IPS DF 6.9 (cell line): ENCODE results near the gene AIFM1.
"Not testable (repeated sequence)": the region's sequence is repeated elsewhere in the genome, so short reads cannot be mapped to it uniquely, and the experiment has no call there.

ENCODE experiments used
- DNase-seq: peaks from one replicate; pipeline ENCODE4 v3.0.0-alpha.2; 2013; ENCODE audit warnings: low read depth, low spot score
- H3K27ac ChIP-seq: one replicate; pipeline ENCODE4 v1.5.1; 2013; ENCODE audit warnings: low read length, control low read depth
- H3K27me3 ChIP-seq: 2 replicates; pipeline ENCODE4 v1.6.1; 2013; ENCODE audit warnings: mild to moderate bottlenecking, low read length; ENCODE audit not compliant: control insufficient read depth, insufficient read depth
- H3K36me3 ChIP-seq: 2 replicates; pipeline ENCODE4 v1.6.1; 2013; ENCODE audit warnings: low read length; ENCODE audit not compliant: control insufficient read depth, insufficient read depth
- H3K4me1 ChIP-seq: 2 replicates; pipeline ENCODE4 v1.6.1; 2013; ENCODE audit warnings: low read length; ENCODE audit not compliant: control insufficient read depth, insufficient read depth
- H3K4me3 ChIP-seq: 2 replicates; pipeline ENCODE4 v1.5.1; 2013; ENCODE audit warnings: mild to moderate bottlenecking, low read length
- H3K9me3 ChIP-seq: 2 replicates; pipeline ENCODE4 v1.6.1; 2013; ENCODE audit warnings: low read length, inconsistent platforms; ENCODE audit not compliant: control insufficient read depth, insufficient read depth
- WGBS: extraction: QIAGEN DNeasy Blood & Tissue Kit; methylation state at CpG from one replicate; pipeline ENCODE4 v1.1.7; 2013; ENCODE audit warnings: mixed read lengths, missing lambda C conversion rate; ENCODE audit not compliant: insufficient read length, insufficient coverage; 5-methylcytosine and 5-hydroxymethylcytosine counted together

Gene AIFM1

DNA sequence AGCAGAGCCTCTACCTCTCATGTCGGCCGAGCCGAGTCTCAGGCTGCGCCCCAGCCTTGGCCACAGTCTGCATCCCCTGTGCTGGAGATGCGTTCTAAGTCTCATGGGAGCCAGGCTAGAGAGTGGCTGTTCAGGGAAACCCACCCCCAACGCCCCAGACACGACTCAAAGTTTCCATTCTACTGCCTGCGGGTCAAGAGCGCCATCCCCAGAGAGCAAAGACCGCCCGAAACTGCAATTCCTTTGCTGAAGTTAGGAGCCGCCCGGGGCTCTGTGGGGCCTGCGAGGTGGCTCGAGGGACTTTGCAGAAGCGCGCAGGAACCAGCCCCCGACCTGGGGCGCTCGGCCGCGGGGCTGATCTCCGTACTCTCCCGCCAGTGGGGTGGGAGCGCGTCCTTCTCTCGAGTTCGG, 45.3 kb downstream of the AIFM1 start:
- no peaks in the 10 kb centered on the region for H3K9me3 ChIP-seq
- no peaks in the 10 kb centered on the region for H3K36me3 ChIP-seq
- no peak overlapping the region for H3K27ac ChIP-seq
- H3K4me1 ChIP-seq = no peaks in the 10 kb centered on the region
- WGBS = no CpG with 5 or more reads among the region's 28 CpGs
- DNase-seq = no peak
- peak overlapping the region; percentile 32; the same call in 1 of the 2 replicates for H3K4me3 ChIP-seq
- H3K27me3 ChIP-seq = no peaks in the 10 kb centered on the region

- DNase-seq = no peak
- Histone ChIP-seq H3K27me3 (no peaks in the 10 kb centered on the region), H3K27ac (no peak overlapping the region), H3K4me3 (no peak overlapping the region), H3K4me1 (no peaks in the 10 kb centered on the region), H3K36me3 (no peaks in the 10 kb centered on the region), H3K9me3 (no peaks in the 10 kb centered on the region)
- no CpG with 5 or more reads among the region's 14 CpGs for WGBS
Measured at GRCh38 chrX:130119312-130119898, 46.2 kb downstream of the AIFM1 start.

- no peak for DNase-seq
- Histone ChIP-seq H3K36me3 (no peaks in the 10 kb centered on the region), H3K4me3 (no peak overlapping the region), H3K27ac (no peak overlapping the region), H3K27me3 (no peaks in the 10 kb centered on the region), H3K9me3 (no peaks in the 10 kb centered on the region), H3K4me1 (no peaks in the 10 kb centered on the region)
- WGBS = no CpG with 5 or more reads among the region's 21 CpGs
Measured at GRCh38 chrX:130118441-130119311, 47.0 kb downstream of the AIFM1 start.

DNA sequence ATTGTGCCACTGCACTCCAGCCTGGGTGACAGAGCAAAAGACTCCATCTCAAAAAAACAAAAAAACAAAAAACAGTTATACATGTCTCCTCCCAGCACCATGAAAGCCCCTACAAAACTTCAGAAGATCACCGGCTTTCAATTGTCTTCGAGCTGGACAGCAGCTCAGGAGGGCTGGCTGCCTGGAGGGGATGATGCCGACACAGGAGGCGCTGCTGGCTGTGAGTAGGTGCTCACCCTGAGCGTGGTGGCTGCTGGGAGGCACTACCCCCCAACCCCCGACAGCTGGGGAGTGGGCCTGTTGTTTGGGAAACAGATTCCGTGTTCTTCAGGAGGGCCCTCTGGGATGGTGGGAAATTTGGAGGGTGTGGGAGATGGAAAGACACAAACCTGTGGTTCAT, 48.5 kb downstream of the AIFM1 start:
- no CpG with 5 or more reads among the region's 7 CpGs for WGBS
- Histone ChIP-seq H3K4me3 (no peak overlapping the region), H3K27ac (no peak overlapping the region), H3K4me1 (no peaks in the 10 kb centered on the region), H3K36me3 (no peaks in the 10 kb centered on the region), H3K27me3 (peaks cover 2% of the 10 kb centered on the region; the same call in 1 of the 2 replicates), H3K9me3 (no peaks in the 10 kb centered on the region)
- no peak for DNase-seq

GRCh38 chrX:130115119-130115885, 50.3 kb downstream of the AIFM1 start:
- not testable (repeated sequence) for H3K4me1 ChIP-seq, H3K4me3 ChIP-seq, H3K36me3 ChIP-seq, H3K27me3 ChIP-seq, H3K9me3 ChIP-seq, DNase-seq, H3K27ac ChIP-seq
- no CpG with 5 or more reads among the region's 10 CpGs for WGBS

- H3K27me3 ChIP-seq = peaks cover 13% of the 10 kb centered on the region
Measured at GRCh38 chrX:130114141-130114588, 51.5 kb downstream of the AIFM1 start.

GRCh38 chrX:130111220-130112154, 54.2 kb downstream of the AIFM1 start:
- H3K27me3 ChIP-seq = peaks cover 17% of the 10 kb centered on the region

More at GRCh38 chrX:130114141-130114588, 51.5 kb downstream of the AIFM1 start:
- Histone ChIP-seq H3K4me1 (no peaks in the 10 kb centered on the region), H3K36me3 (no peaks in the 10 kb centered on the region), H3K27ac (no peak overlapping the region), H3K9me3 (no peaks in the 10 kb centered on the region), H3K4me3 (no peak overlapping the region)
- no CpG with 5 or more reads among the region's 9 CpGs for WGBS
- DNase-seq = no peak

DNA sequence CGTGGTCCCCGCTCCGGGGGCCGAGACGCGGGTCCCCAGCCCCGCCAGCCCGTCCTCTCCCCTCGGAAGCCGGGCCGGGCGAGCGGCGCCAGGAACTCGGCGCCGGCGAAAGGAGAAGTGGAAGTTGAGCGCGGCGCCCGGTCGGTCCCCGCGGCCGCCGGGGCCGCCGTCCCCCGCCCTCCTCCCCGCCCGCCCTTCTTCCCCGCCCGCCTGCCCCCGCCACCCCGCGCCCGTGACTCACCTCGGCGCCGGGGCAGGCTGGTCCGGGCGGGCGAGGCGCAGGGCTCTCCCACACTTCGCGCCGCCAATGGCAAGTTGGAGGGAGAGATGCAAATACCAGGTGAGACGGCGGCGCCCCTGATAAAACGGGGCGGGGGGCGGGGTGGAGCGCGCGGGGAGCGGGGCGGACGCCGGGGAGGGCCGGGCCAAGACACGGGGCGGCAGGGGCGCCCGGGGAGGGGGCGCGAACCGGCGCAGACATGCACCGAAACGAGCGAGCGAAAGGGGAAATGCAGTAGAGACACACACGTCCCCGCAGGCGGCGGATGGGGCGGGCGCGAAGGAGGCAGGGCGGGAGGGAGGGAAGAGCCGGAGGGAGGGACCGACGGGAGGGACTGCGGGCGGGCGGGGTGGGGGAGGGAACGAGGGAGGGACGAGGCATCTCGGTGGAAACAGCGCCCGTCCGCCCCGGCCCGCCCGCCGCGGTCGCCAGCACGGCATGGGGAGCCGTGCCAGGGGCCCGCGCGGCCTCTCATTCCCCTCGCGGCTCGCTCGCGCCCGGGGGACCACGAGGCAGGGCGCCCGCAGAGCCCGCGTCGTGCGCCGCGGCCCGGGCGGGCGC, 55.0 kb downstream of the AIFM1 start, which contains the start of gene ELF4:
Gene ELF4, minus strand, starts transcription at position 119 of the 841 bp plus-strand sequence. CDS start 29,167 bp downstream, outside the sequence.
- Histone ChIP-seq H3K4me1 (peaks cover 2% of the 10 kb centered on the region; the same call in 1 of the 2 replicates), H3K27me3 (peaks cover 17% of the 10 kb centered on the region), H3K27ac (no peak within 1 kb of the TSS), H3K9me3 (no peaks in the 10 kb centered on the region), H3K36me3 (no peaks in the 10 kb centered on the region), H3K4me3 (peak within 1 kb of the TSS; percentile 40; the same call in 1 of the 2 replicates)
- no peak for DNase-seq
- WGBS = no CpG with 5 or more reads among the region's 123 CpGs

More at GRCh38 chrX:130111220-130112154, 54.2 kb downstream of the AIFM1 start:
- peak overlapping the region; percentile 40; the same call in 1 of the 2 replicates for H3K4me3 ChIP-seq
- no peaks in the 10 kb centered on the region for H3K9me3 ChIP-seq
- no peak overlapping the region for H3K27ac ChIP-seq
- H3K36me3 ChIP-seq = no peaks in the 10 kb centered on the region
- no peak for DNase-seq
- no CpG with 5 or more reads among the region's 43 CpGs for WGBS
- peaks cover 2% of the 10 kb centered on the region; the same call in 1 of the 2 replicates for H3K4me1 ChIP-seq
